DOHH2 (cell line): ENCODE results near the gene CDC42EP3.

Experiments
- EZH2phosphoT487 ChIP-seq: fragments of 200-600 bp; sonication (generic); IDR thresholded peaks from 2 replicates; pipeline ENCODE4 v1.6.1; 2017; ENCODE audit warnings: borderline replicate concordance, mild to moderate bottlenecking, antibody characterized with exemption, low read length, moderate library complexity, mixed read lengths
- TF ChIP-seq, protein P1 (sequence below): fragments of 200-600 bp; sonication (generic); IDR thresholded peaks from one replicate; pipeline ENCODE4 v1.5.1; 2014; ENCODE audit warnings: antibody characterized with exemption, mild to moderate bottlenecking, low read depth, low read length; ENCODE audit not compliant: poor library complexity, severe bottlenecking

DNA sequence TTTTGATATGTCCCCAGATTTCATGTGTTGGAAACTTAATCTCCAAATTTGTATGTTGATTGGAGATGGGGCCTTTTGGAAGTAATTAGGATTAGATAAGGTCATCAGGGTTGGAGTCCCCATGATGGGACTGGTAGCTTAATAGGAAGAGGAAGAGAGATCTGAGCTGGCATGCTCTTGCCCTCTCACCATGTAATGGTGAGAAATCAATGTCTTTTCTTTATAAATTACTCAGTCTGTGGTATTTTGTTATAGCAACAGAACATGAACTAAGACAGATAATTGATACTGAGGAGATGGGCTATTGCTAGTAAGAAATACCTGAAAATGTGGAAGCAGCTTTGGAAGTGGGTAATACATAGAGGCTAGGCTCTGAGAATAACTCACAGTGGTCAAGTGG, 48.0 kb downstream of the CDC42EP3 start:
- TF ChIP-seq, protein P1, sequence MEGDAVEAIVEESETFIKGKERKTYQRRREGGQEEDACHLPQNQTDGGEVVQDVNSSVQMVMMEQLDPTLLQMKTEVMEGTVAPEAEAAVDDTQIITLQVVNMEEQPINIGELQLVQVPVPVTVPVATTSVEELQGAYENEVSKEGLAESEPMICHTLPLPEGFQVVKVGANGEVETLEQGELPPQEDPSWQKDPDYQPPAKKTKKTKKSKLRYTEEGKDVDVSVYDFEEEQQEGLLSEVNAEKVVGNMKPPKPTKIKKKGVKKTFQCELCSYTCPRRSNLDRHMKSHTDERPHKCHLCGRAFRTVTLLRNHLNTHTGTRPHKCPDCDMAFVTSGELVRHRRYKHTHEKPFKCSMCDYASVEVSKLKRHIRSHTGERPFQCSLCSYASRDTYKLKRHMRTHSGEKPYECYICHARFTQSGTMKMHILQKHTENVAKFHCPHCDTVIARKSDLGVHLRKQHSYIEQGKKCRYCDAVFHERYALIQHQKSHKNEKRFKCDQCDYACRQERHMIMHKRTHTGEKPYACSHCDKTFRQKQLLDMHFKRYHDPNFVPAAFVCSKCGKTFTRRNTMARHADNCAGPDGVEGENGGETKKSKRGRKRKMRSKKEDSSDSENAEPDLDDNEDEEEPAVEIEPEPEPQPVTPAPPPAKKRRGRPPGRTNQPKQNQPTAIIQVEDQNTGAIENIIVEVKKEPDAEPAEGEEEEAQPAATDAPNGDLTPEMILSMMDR: no peak
- no peak for TF ChIP-seq EZH2phosphoT487
